HCT116 (cell line): ENCODE data around the gene SYNE4. TPM values are rescaled to one million over a fixed set of nuclear protein-coding genes. Genes with fewer than 3 reads are reported as not detected.

ENCODE experiments used
- ATAC-seq: fragments of 200-7000 bp; cut with Tn5 transposase; 2 replicates; pipeline ENCODE4 v1.9.1; 2020; ENCODE audit warnings: mild to moderate bottlenecking, moderate library complexity
- BruUV-seq: library from RNA; stranded (reverse); fragments of 400-500 nt; replicated peaks from 2 replicates; lab custom pipeline; 2021; lab: Mats Ljungman, UMichigan
- CTCF ChIA-PET: fragments of 300-600 bp; sonication (Branson Sonifier 250); formaldehyde crosslinking; loops from one replicate; lab custom pipeline; 2021; ENCODE audit warnings: antibody characterized with exemption; lab: Charles Lee
- POLR2A ChIA-PET: fragments of 300-600, 350-600 bp; sonication (Branson Sonifier 250); formaldehyde crosslinking; loops from one replicate; lab custom pipeline; 2021; ENCODE audit warnings: antibody characterized with exemption; lab: Charles Lee
- RAD21 ChIA-PET, 2 experiments: fragments of 300-600 bp; sonication (Branson Sonifier 250); formaldehyde crosslinking; loops; one replicate each; lab custom pipeline; 2023; ENCODE audit warnings: low total read pairs in 2 of 2; ENCODE audit not compliant: uncharacterized antibody in 2 of 2, unreplicated experiment in 2 of 2, low non-redundant PET in 1 of 2; lab: Charles Lee
- DNase-seq: peaks from one replicate; pipeline ENCODE4 v3.0.0-alpha.2; 2010; ENCODE audit warnings: low read depth, low spot score
- H2AFZ ChIP-seq: fragments of 200-600 bp; shearing (Covaris generic), sonication (generic); 2 replicates; pipeline ENCODE4 v1.6.1; 2017; ENCODE audit warnings: low read depth, mixed run types, mixed read lengths, antibody characterized with exemption, low read length; ENCODE audit not compliant: poor library complexity, severe bottlenecking
- H3K27ac ChIP-seq: 2 replicates; pipeline ENCODE4 v1.5.1; 2012; ENCODE audit warnings: low read depth, low read length
- H3K27me3 ChIP-seq: fragments of 200-600 bp; sonication (generic); 2 replicates; pipeline ENCODE4 v1.6.1; 2016; ENCODE audit warnings: mixed run types, low read length, mixed read lengths; ENCODE audit not compliant: insufficient read depth
- H3K36me3 ChIP-seq, 2 experiments: fragments of 200-500 bp in 1 of 2; fragments of 200-600 bp in 1 of 2; sonication (Bioruptor generic) in 1 of 2; sonication (generic) in 1 of 2; 2 replicates each; pipeline versions ENCODE4 v1.5.1 to v1.6.1; 2014 to 2016; ENCODE audit warnings: low read length in 2 of 2, inconsistent platforms in 1 of 2, mixed read lengths in 1 of 2, mixed run types in 1 of 2; ENCODE audit not compliant: insufficient read depth in 2 of 2, control insufficient read depth in 1 of 2
- H3K4me1 ChIP-seq, 2 experiments: fragments of 200-600 bp in 1 of 2; sonication (generic) in 1 of 2; 2 replicates each; pipeline versions ENCODE4 v1.5.1 to v1.6.1; 2012 to 2017; ENCODE audit warnings: low read length in 2 of 2, inconsistent platforms in 1 of 2, mild to moderate bottlenecking in 1 of 2, mixed read lengths in 1 of 2, mixed run types in 1 of 2, moderate library complexity in 1 of 2; ENCODE audit not compliant: insufficient read depth in 2 of 2, control insufficient read depth in 1 of 2
- H3K4me2 ChIP-seq: fragments of 200-600 bp; sonication (generic); 2 replicates; pipeline ENCODE4 v1.6.1; 2017; ENCODE audit warnings: mixed run types, low read length, mixed read lengths
- H3K4me3 ChIP-seq, 2 experiments: fragments of 200-600 bp in 1 of 2; sonication (generic) in 1 of 2; replicated peaks in 1 of 2; 2 replicates each; pipeline ENCODE4 v1.5.1; 2011 to 2016; ENCODE audit warnings: low read length in 2 of 2, control low read depth in 1 of 2, low read depth in 1 of 2, mild to moderate bottlenecking in 1 of 2, mixed read lengths in 1 of 2, mixed run types in 1 of 2
- H3K79me2 ChIP-seq: fragments of 200-600 bp; sonication (generic); 2 replicates; pipeline ENCODE4 v1.6.1; 2017; ENCODE audit warnings: mild to moderate bottlenecking, mixed run types, low read length, moderate library complexity, mixed read lengths; ENCODE audit not compliant: insufficient read depth
- H3K9ac ChIP-seq: fragments of 200-600 bp; sonication (generic); 2 replicates; pipeline ENCODE4 v1.6.1; 2016; ENCODE audit warnings: low read length, mixed read lengths
- H3K9me2 ChIP-seq: fragments of 200-600 bp; sonication (generic), shearing (Covaris generic); 2 replicates; pipeline ENCODE4 v1.6.1; 2017; ENCODE audit warnings: mixed run types, mild to moderate bottlenecking, moderate library complexity; ENCODE audit not compliant: insufficient read depth
- H3K9me3 ChIP-seq, 2 experiments: fragments of 200-500 bp in 1 of 2; fragments of 200-600 bp in 1 of 2; sonication (Bioruptor generic) in 1 of 2; sonication (generic) in 1 of 2; 2 replicates each; pipeline ENCODE4 v1.6.1; 2014 to 2017; ENCODE audit warnings: low read length in 2 of 2, mixed read lengths in 2 of 2, inconsistent platforms in 1 of 2, low read depth in 1 of 2, mild to moderate bottlenecking in 1 of 2, mixed run types in 1 of 2, moderate library complexity in 1 of 2; ENCODE audit not compliant: control insufficient read depth in 1 of 2, insufficient read depth in 1 of 2
- H4K20me1 ChIP-seq: fragments of 200-600 bp; sonication (generic), shearing (Covaris generic); 2 replicates; pipeline ENCODE4 v1.6.1; 2017; ENCODE audit warnings: mixed run types, mild to moderate bottlenecking, moderate library complexity; ENCODE audit not compliant: insufficient read depth
- CBX3 ChIP-seq: IDR thresholded peaks from 2 replicates; pipeline ENCODE4 v1.6.1; 2012; ENCODE audit warnings: low read depth
- CEBPB ChIP-seq: IDR thresholded peaks from 2 replicates; pipeline ENCODE4 v1.6.1; 2012; ENCODE audit warnings: low read depth
- EGR1 ChIP-seq: IDR thresholded peaks from 2 replicates; pipeline ENCODE4 v1.6.1; 2012; ENCODE audit warnings: low read depth
- ELF1 ChIP-seq: IDR thresholded peaks from 2 replicates; pipeline ENCODE4 v1.6.1; 2012; ENCODE audit warnings: low read depth, borderline replicate concordance
- EZH2 ChIP-seq: fragments of 200-600 bp; sonication (generic); IDR thresholded peaks from 2 replicates; pipeline ENCODE4 v1.6.1; 2017; ENCODE audit warnings: antibody characterized with exemption, mixed run types
- JUND ChIP-seq: IDR thresholded peaks from 2 replicates; pipeline ENCODE4 v1.6.1; 2012
- POLR2A ChIP-seq: IDR thresholded peaks from 2 replicates; pipeline ENCODE4 v1.7.0; 2011; ENCODE audit warnings: borderline replicate concordance; ENCODE audit not compliant: insufficient read depth, insufficient read length; ENCODE audit errors: extremely low read depth
- POLR2AphosphoS5 ChIP-seq: IDR thresholded peaks from 2 replicates; pipeline ENCODE4 v1.6.1; 2011; ENCODE audit warnings: mild to moderate bottlenecking, low read depth, low read length, moderate library complexity
- RAD21 ChIP-seq: IDR thresholded peaks from 2 replicates; pipeline ENCODE4 v1.6.1; 2012; ENCODE audit warnings: low read depth, mild to moderate bottlenecking
- REST ChIP-seq: IDR thresholded peaks from 2 replicates; pipeline ENCODE4 v1.6.1; 2012; ENCODE audit warnings: low read depth
- SIN3A ChIP-seq: IDR thresholded peaks from 2 replicates; pipeline ENCODE4 v1.6.1; 2012; ENCODE audit warnings: low read depth
- SP1 ChIP-seq: IDR thresholded peaks from 2 replicates; pipeline ENCODE4 v1.6.1; 2012; ENCODE audit warnings: low read depth
- YY1 ChIP-seq: IDR thresholded peaks from 2 replicates; pipeline ENCODE4 v1.6.1; 2011; ENCODE audit warnings: low read length, low read depth, moderate library complexity, mild to moderate bottlenecking; ENCODE audit not compliant: insufficient replicate concordance; ENCODE audit errors: extremely low read depth
- ZNF274 ChIP-seq: fragments of 200-500 bp; sonication (Bioruptor generic); IDR thresholded peaks from 2 replicates; pipeline ENCODE4 v1.6.1; 2014; ENCODE audit warnings: mild to moderate bottlenecking, low read depth, low read length, inconsistent platforms
- intact Hi-C: fragments of 100-400 bp; cut with micrococcal nuclease; formaldehyde crosslinking; loops from 2 replicates; pipeline ENCODE4 v1.10.0; 2022
- total RNA-seq: library from RNA; stranded (reverse); gene quantifications from one replicate; pipeline ENCODE4 v1.2.1, GENCODE V29; 2021; ENCODE audit not compliant: unreplicated experiment
- TF ChIP-seq, protein P1 (sequence below), 3 experiments: fragments of 200-600 bp in 1 of 3; sonication (generic) in 1 of 3; IDR thresholded peaks in 2 of 3; conservative IDR thresholded peaks in 1 of 3; 2 replicates each; pipeline ENCODE4 v1.5.1; 2012 to 2017; ENCODE audit warnings: low read depth in 2 of 3, low read length in 2 of 3, antibody characterized with exemption in 1 of 3, borderline replicate concordance in 1 of 3, control low read depth in 1 of 3, mild to moderate bottlenecking in 1 of 3, mixed read lengths in 1 of 3, mixed run types in 1 of 3, moderate library complexity in 1 of 3; ENCODE audit not compliant: insufficient read depth in 1 of 3
- TF ChIP-seq, protein P2 (sequence below): IDR thresholded peaks from 2 replicates; pipeline ENCODE4 v1.6.1; 2012
- TF ChIP-seq, protein P3 (sequence below): IDR thresholded peaks from 2 replicates; pipeline ENCODE4 v1.6.1; 2012
- TF ChIP-seq, protein P4 (sequence below): IDR thresholded peaks from 2 replicates; pipeline ENCODE4 v1.6.1; 2011; ENCODE audit warnings: mild to moderate bottlenecking, low read length, moderate library complexity; ENCODE audit not compliant: insufficient replicate concordance; ENCODE audit errors: extremely low read depth

SYNE4 gene
- total RNA-seq, 1 experiment from 2014 or later, result 27.9 TPM

DNA sequence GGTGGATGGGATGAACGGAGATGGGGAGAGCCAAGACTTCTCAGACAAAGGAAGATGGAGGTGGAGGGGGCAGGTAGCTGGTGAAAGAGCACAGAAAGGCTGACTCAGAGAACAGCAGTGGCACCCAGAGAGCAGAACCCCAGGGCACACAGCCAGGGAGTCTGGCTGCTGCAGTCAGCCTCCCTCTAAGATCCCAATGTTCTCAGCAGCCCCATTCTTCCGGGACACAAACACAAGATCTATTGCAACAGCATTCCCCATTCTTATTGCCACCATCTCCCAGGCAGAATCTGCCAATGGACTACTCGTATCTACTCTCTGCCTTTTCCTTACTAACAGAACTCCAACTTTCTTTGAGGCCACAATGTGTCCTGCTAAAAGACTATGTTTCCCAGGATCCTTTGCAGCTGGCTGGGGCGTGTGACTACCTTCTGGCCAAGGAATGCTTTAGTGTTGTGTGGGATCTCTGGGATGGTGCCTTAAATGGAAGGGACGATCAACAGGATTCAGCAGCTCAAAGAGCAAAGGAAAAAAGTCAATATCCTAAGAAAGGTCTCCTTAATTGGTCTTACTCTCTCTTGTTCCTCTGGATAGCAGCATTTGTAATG is 37.9 kb upstream of the SYNE4 start:
- no TSS peak for BruUV-seq
- Histone ChIP-seq H3K4me3 (no peak overlapping the region), H3K9me2 (no peaks in the 10 kb centered on the region), H3K27ac (no peak overlapping the region), H4K20me1 (no peaks in the 10 kb centered on the region), H3K9me3 (no peaks in the 10 kb centered on the region), H3K27me3 (no peaks in the 10 kb centered on the region), H3K79me2 (no peaks in the 10 kb centered on the region), H3K9ac (no peak overlapping the region), H3K4me1 (peaks cover under 1 to 16% of the 10 kb centered on the region in 2 experiments; a peak in 3 of 4 replicates), H3K36me3 (no peaks in the 10 kb centered on the region), H2AFZ (no peak overlapping the region), H3K4me2 (no peak overlapping the region)
- intact Hi-C loops, result no loop called here
- DNase-seq (no peak), ATAC-seq (no peak)
- POLR2A ChIA-PET, result no interaction called here
- RAD21 ChIA-PET, result no interaction called here
- TF ChIP-seq, protein P1, sequence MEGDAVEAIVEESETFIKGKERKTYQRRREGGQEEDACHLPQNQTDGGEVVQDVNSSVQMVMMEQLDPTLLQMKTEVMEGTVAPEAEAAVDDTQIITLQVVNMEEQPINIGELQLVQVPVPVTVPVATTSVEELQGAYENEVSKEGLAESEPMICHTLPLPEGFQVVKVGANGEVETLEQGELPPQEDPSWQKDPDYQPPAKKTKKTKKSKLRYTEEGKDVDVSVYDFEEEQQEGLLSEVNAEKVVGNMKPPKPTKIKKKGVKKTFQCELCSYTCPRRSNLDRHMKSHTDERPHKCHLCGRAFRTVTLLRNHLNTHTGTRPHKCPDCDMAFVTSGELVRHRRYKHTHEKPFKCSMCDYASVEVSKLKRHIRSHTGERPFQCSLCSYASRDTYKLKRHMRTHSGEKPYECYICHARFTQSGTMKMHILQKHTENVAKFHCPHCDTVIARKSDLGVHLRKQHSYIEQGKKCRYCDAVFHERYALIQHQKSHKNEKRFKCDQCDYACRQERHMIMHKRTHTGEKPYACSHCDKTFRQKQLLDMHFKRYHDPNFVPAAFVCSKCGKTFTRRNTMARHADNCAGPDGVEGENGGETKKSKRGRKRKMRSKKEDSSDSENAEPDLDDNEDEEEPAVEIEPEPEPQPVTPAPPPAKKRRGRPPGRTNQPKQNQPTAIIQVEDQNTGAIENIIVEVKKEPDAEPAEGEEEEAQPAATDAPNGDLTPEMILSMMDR (IDR thresholded peaks at IDR 0.05 in 2 of 3, conservative IDR thresholded peaks at IDR 0.05 in 1 of 3; ENCODE audit: borderline replicate concordance in 1 of 3, insufficient read depth in 1 of 3, low read depth in 2 of 3, low read length in 2 of 3), result no peak
- TF ChIP-seq ZNF274 (no peak), SP1 (no peak), ELF1 (no peak), CEBPB (no peak), RAD21 (no peak), SIN3A (no peak), EZH2 (no peak), CBX3 (no peak), REST (no peak), YY1 (no peak), EGR1 (no peak), POLR2A (no peak), JUND (no peak), POLR2AphosphoS5 (no peak)
- TF ChIP-seq, protein P2, sequence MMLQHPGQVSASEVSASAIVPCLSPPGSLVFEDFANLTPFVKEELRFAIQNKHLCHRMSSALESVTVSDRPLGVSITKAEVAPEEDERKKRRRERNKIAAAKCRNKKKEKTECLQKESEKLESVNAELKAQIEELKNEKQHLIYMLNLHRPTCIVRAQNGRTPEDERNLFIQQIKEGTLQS, result no peak
- TF ChIP-seq, protein P3, sequence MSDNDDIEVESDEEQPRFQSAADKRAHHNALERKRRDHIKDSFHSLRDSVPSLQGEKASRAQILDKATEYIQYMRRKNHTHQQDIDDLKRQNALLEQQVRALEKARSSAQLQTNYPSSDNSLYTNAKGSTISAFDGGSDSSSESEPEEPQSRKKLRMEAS, result no peak
- TF ChIP-seq, protein P4, sequence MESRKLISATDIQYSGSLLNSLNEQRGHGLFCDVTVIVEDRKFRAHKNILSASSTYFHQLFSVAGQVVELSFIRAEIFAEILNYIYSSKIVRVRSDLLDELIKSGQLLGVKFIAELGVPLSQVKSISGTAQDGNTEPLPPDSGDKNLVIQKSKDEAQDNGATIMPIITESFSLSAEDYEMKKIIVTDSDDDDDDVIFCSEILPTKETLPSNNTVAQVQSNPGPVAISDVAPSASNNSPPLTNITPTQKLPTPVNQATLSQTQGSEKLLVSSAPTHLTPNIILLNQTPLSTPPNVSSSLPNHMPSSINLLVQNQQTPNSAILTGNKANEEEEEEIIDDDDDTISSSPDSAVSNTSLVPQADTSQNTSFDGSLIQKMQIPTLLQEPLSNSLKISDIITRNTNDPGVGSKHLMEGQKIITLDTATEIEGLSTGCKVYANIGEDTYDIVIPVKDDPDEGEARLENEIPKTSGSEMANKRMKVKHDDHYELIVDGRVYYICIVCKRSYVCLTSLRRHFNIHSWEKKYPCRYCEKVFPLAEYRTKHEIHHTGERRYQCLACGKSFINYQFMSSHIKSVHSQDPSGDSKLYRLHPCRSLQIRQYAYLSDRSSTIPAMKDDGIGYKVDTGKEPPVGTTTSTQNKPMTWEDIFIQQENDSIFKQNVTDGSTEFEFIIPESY, result no peak
- CTCF ChIA-PET, result no interaction called here
